ENCODE data around the gene ADAT2. TPM values are rescaled to one million over a fixed set of nuclear protein-coding genes. Genes with fewer than 3 reads are reported as not detected.

Gene ADAT2
- total and polyA plus RNA-seq, 10 of the 15 experiments (the other 5 are each of a cell fraction or from before 2014, with no cell fraction given), result 7.8 to 38.6 (median 17.3) TPM

DNA sequence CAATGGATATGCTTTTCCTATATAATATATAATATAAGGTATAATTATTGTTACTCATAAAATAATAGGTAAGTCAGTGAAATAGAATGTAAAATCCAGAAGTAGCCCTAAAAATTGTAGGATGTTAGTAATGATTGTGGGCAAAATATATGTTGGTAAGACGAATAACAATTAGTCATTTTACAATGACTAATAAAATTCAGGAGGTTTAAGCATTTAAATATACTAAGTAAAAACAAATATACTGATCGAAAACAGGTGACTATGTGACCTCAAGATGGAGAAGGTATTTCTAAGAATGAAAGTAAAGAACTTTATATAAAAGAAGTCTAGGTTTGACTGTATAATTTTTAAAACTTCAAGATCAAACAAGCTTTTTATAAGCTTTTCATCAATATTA lies 32.1 kb upstream of the ADAT2 start (continued):
- TF ChIP-seq, protein P1, sequence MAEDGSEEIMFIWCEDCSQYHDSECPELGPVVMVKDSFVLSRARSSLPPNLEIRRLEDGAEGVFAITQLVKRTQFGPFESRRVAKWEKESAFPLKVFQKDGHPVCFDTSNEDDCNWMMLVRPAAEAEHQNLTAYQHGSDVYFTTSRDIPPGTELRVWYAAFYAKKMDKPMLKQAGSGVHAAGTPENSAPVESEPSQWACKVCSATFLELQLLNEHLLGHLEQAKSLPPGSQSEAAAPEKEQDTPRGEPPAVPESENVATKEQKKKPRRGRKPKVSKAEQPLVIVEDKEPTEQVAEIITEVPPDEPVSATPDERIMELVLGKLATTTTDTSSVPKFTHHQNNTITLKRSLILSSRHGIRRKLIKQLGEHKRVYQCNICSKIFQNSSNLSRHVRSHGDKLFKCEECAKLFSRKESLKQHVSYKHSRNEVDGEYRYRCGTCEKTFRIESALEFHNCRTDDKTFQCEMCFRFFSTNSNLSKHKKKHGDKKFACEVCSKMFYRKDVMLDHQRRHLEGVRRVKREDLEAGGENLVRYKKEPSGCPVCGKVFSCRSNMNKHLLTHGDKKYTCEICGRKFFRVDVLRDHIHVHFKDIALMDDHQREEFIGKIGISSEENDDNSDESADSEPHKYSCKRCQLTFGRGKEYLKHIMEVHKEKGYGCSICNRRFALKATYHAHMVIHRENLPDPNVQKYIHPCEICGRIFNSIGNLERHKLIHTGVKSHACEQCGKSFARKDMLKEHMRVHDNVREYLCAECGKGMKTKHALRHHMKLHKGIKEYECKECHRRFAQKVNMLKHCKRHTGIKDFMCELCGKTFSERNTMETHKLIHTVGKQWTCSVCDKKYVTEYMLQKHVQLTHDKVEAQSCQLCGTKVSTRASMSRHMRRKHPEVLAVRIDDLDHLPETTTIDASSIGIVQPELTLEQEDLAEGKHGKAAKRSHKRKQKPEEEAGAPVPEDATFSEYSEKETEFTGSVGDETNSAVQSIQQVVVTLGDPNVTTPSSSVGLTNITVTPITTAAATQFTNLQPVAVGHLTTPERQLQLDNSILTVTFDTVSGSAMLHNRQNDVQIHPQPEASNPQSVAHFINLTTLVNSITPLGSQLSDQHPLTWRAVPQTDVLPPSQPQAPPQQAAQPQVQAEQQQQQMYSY (CRISPR knock-in tag; IDR thresholded peaks at IDR 0.05), result no peak
- TF ChIP-seq, protein P2, sequence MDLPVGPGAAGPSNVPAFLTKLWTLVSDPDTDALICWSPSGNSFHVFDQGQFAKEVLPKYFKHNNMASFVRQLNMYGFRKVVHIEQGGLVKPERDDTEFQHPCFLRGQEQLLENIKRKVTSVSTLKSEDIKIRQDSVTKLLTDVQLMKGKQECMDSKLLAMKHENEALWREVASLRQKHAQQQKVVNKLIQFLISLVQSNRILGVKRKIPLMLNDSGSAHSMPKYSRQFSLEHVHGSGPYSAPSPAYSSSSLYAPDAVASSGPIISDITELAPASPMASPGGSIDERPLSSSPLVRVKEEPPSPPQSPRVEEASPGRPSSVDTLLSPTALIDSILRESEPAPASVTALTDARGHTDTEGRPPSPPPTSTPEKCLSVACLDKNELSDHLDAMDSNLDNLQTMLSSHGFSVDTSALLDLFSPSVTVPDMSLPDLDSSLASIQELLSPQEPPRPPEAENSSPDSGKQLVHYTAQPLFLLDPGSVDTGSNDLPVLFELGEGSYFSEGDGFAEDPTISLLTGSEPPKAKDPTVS (IDR thresholded peaks at IDR 0.05; ENCODE audit: low read depth, low read length), result no peak
- no peak for TF ChIP-seq RAD51 (IDR thresholded peaks at IDR 0.05)

DNA sequence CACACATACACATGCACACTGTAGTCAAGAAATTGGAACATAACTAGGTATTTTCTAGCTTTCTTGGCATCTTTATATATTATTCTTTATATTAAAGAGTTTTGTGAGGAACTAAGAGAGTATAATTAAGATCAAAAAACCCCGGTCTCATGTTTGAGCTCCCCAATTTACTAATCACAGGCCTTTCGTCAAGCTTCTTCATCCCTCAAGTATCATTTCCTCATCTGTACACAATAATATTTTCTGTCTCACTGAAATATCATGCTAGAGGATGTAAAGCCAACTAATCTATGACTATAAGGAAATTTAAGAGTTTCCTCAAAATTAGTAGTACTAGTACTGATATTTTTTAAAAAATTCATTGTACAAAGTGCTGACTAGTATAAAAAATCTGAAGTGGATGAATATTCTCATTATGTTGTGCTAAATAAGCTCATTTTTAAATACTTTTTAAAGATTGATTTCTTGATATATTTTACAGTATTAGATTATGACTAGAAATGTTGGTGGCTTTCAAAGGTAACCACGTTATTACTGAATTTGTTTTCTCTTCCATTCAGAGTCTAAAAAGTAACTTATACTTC lies 28.1 kb upstream of the ADAT2 start:
- Histone ChIP-seq H3K9me3 (replicated peaks; ENCODE audit: control insufficient read depth, insufficient read depth, low read length) (no peaks in the 10 kb centered on the region), H3K9ac (ENCODE audit: control insufficient read depth, insufficient read depth, low read length) (no peak overlapping the region), H4K20me1 (ENCODE audit: control insufficient read depth, insufficient read depth) (no peaks in the 10 kb centered on the region), H3K4me2 (ENCODE audit: control insufficient read depth, insufficient read depth) (no peak overlapping the region), H2AFZ (ENCODE audit: control insufficient read depth, low read depth, low read length) (no peak overlapping the region; the same call in 1 of the 2 replicates), H3K4me3 (no peak overlapping the region), H3K27me3 (replicated peaks in 1 of 2; ENCODE audit: control insufficient read depth in 2 of 2, insufficient read depth in 2 of 2, low read length in 1 of 2) (no peaks in the 10 kb centered on the region), H3K27ac (ENCODE audit: control insufficient read depth, insufficient read depth) (no peak overlapping the region), H3K4me1 (ENCODE audit: control insufficient read depth, insufficient read depth, low read length) (peaks cover 4% of the 10 kb centered on the region; the same call in 1 of the 2 replicates), H3K79me2 (ENCODE audit: control insufficient read depth, insufficient read depth, low read length) (no peaks in the 10 kb centered on the region), H3K36me3 (ENCODE audit: control insufficient read depth in 2 of 2, insufficient read depth in 2 of 2, low read length in 1 of 2) (peaks cover 0 to 11% of the 10 kb centered on the region in 2 experiments; a peak in 3 of 4 replicates)
- intact Hi-C loops (cut with micrococcal nuclease; ENCODE audit: unreplicated experiment), result no loop called here
- FAIRE-seq (no peak), ATAC-seq (peak; percentile 65), DNase-seq (ENCODE audit: low read depth, low spot score) (no peak)
- CTCF ChIA-PET, result interaction anchor here (1.3 kb wide), 1 partner anchor 36 kb away, joined by 3 read pairs; no protein-coding TSS in a partner anchor
- in situ Hi-C loops (cut with MboI), result no loop called here
- 63% methylated on average over 3 of the region's 3 CpGs for WGBS (ENCODE audit: insufficient coverage, insufficient replicate concordance, low lambda C conversion rate, missing lambda C conversion rate)
- POLR2A ChIA-PET, result no interaction called here
- SMC1A ChIA-PET (ENCODE audit: uncharacterized antibody, unreplicated experiment), result interaction anchor here (1.0 to 1.3 kb wide), 5 partner anchors 9 to 29 kb away, joined by 3 to 6 read pairs (median 3); no protein-coding TSS in a partner anchor
- RAD21 ChIA-PET (ENCODE audit: unreplicated experiment), result interaction anchor here (0.8 kb wide), 1 partner anchor 28 kb away, joined by 3 read pairs; the partner anchor contains the start of genes ADAT2 and PEX3
- BruUV-seq (replicated peaks), result no TSS peak
- TF ChIP-seq CHD4 (IDR thresholded peaks at IDR 0.05) (no peak), SPI1 (IDR thresholded peaks at IDR 0.05; ENCODE audit: borderline replicate concordance, insufficient read depth, low read depth, low read length) (peak; percentile 65; the same call in 1 of the 2 replicates), RFX5 (IDR thresholded peaks at IDR 0.05; ENCODE audit: low read depth, low read length) (no peak), RCOR1 (conservative IDR thresholded peaks at IDR 0.05; ENCODE audit: low read depth, low read length) (no peak)
- TF ChIP-seq, protein P3, sequence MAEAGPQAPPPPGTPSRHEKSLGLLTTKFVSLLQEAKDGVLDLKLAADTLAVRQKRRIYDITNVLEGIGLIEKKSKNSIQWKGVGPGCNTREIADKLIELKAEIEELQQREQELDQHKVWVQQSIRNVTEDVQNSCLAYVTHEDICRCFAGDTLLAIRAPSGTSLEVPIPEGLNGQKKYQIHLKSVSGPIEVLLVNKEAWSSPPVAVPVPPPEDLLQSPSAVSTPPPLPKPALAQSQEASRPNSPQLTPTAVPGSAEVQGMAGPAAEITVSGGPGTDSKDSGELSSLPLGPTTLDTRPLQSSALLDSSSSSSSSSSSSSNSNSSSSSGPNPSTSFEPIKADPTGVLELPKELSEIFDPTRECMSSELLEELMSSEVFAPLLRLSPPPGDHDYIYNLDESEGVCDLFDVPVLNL (IDR thresholded peaks at IDR 0.05; ENCODE audit: low read depth, low read length), result no peak
- TF ChIP-seq, protein P4, sequence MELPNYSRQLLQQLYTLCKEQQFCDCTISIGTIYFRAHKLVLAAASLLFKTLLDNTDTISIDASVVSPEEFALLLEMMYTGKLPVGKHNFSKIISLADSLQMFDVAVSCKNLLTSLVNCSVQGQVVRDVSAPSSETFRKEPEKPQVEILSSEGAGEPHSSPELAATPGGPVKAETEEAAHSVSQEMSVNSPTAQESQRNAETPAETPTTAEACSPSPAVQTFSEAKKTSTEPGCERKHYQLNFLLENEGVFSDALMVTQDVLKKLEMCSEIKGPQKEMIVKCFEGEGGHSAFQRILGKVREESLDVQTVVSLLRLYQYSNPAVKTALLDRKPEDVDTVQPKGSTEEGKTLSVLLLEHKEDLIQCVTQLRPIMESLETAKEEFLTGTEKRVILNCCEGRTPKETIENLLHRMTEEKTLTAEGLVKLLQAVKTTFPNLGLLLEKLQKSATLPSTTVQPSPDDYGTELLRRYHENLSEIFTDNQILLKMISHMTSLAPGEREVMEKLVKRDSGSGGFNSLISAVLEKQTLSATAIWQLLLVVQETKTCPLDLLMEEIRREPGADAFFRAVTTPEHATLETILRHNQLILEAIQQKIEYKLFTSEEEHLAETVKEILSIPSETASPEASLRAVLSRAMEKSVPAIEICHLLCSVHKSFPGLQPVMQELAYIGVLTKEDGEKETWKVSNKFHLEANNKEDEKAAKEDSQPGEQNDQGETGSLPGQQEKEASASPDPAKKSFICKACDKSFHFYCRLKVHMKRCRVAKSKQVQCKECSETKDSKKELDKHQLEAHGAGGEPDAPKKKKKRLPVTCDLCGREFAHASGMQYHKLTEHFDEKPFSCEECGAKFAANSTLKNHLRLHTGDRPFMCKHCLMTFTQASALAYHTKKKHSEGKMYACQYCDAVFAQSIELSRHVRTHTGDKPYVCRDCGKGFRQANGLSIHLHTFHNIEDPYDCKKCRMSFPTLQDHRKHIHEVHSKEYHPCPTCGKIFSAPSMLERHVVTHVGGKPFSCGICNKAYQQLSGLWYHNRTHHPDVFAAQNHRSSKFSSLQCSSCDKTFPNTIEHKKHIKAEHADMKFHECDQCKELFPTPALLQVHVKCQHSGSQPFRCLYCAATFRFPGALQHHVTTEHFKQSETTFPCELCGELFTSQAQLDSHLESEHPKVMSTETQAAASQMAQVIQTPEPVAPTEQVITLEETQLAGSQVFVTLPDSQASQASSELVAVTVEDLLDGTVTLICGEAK (IDR thresholded peaks at IDR 0.05; ENCODE audit: borderline replicate concordance), result no peak

Data from GM12878 (cell line).